AG04450 (cell line): ENCODE data around the gene PRKAG2. TPM values are rescaled to one million over a fixed set of nuclear protein-coding genes. Genes with fewer than 3 reads are reported as not detected.

Experiments used
- CTCF ChIA-PET: fragments of 300-600, 350-600 bp; formaldehyde crosslinking; extraction: SDS; loops from one replicate; lab custom pipeline; 2022; ENCODE audit warnings: antibody characterized with exemption, inconsistent platforms; lab: Charles Lee
- POLR2A ChIA-PET: fragments of 350-600 bp; formaldehyde crosslinking; extraction: SDS; loops from one replicate; lab custom pipeline; 2021; ENCODE audit warnings: antibody characterized with exemption, inconsistent platforms; lab: Yijun Ruan, JAX
- DNase-seq: peaks from one replicate; pipeline ENCODE4 v3.0.0-alpha.2; 2011; ENCODE audit warnings: low read depth, low spot score
- H3K27ac ChIP-seq: one replicate; pipeline ENCODE4 v1.5.1; 2012; ENCODE audit warnings: low read depth, low read length, control low read depth
- H3K27me3 ChIP-seq: one replicate; pipeline ENCODE4 v1.6.0; 2012; ENCODE audit warnings: low read length; ENCODE audit not compliant: control insufficient read depth, insufficient read depth
- H3K4me3 ChIP-seq: 2 replicates; pipeline ENCODE4 v1.5.1; 2011; ENCODE audit warnings: mild to moderate bottlenecking, low read depth, low read length, control low read depth
- H3K9me3 ChIP-seq: 2 replicates; pipeline ENCODE4 v1.5.1; 2012; ENCODE audit warnings: low read length; ENCODE audit not compliant: control insufficient read depth, insufficient read depth
- CTCF ChIP-seq: IDR thresholded peaks from 2 replicates; pipeline ENCODE4 v1.5.1; 2011; ENCODE audit warnings: low read depth, low read length, control low read depth, inconsistent platforms
- polyA plus RNA-seq: library from polyadenylated mRNA; depleted of rRNA; stranded (reverse); fragments of >200 nt; gene quantifications from 2 replicates; pipeline ENCODE4 v1.2.3, GENCODE V29; 2011

Gene PRKAG2
- polyA plus RNA-seq, 1 experiment, result 45.0 TPM

- POLR2A ChIA-PET, result no interaction called here
- DNase-seq, result no peak
- CTCF ChIA-PET, result no interaction called here
- Histone ChIP-seq H3K27ac (no peak overlapping the region), H3K9me3 (no peaks in the 10 kb centered on the region; the same call in 1 of the 2 replicates), H3K4me3 (no peak overlapping the region), H3K27me3 (peaks cover 40% of the 10 kb centered on the region)
- no peak for TF ChIP-seq CTCF
Observed at GRCh38 chr7:151825721-151826120, 51.2 kb downstream of the PRKAG2 start.

GRCh38 chr7:151824373-151824933 is 52.5 kb downstream of the PRKAG2 start:
- TF ChIP-seq CTCF, result no peak
- no peak for DNase-seq
- POLR2A ChIA-PET, result no interaction called here
- Histone ChIP-seq H3K9me3 (no peaks in the 10 kb centered on the region), H3K4me3 (no peak overlapping the region), H3K27me3 (peaks cover 42% of the 10 kb centered on the region), H3K27ac (no peak overlapping the region)
- CTCF ChIA-PET, result interaction anchor here (1.0 kb wide), 1 partner anchor 42 kb away, joined by 4 read pairs; no protein-coding TSS in a partner anchor

- ChIA-PET CTCF (interaction anchor here (1.0 kb wide), 1 partner anchor 41 kb away, joined by 4 read pairs; no protein-coding TSS in a partner anchor), POLR2A (no interaction called here)
- H3K9me3 ChIP-seq, result no peaks in the 10 kb centered on the region
- peak overlapping the region; percentile 25; the same call in 1 of the 2 replicates for H3K4me3 ChIP-seq
- no peak for DNase-seq
- no peak for TF ChIP-seq CTCF
- peaks cover 48% of the 10 kb centered on the region for H3K27me3 ChIP-seq
- H3K27ac ChIP-seq, result no peak overlapping the region
Observed at GRCh38 chr7:151823566-151824372, 53.1 kb downstream of the PRKAG2 start.

- no peak for DNase-seq
- Histone ChIP-seq H3K4me3 (no peak overlapping the region), H3K27me3 (peaks cover 43% of the 10 kb centered on the region), H3K27ac (no peak overlapping the region), H3K9me3 (no peaks in the 10 kb centered on the region)
- ChIA-PET CTCF (no interaction called here), POLR2A (no interaction called here)
- no peak for TF ChIP-seq CTCF
Observed at GRCh38 chr7:151822541-151823181, 54.3 kb downstream of the PRKAG2 start.
